ENCODE results near the gene TRIM60.
"Not testable (repeated sequence)": the region's sequence is repeated elsewhere in the genome, so short reads cannot be mapped to it uniquely, and the experiment has no call there.

The TRIM60 gene

DNA sequence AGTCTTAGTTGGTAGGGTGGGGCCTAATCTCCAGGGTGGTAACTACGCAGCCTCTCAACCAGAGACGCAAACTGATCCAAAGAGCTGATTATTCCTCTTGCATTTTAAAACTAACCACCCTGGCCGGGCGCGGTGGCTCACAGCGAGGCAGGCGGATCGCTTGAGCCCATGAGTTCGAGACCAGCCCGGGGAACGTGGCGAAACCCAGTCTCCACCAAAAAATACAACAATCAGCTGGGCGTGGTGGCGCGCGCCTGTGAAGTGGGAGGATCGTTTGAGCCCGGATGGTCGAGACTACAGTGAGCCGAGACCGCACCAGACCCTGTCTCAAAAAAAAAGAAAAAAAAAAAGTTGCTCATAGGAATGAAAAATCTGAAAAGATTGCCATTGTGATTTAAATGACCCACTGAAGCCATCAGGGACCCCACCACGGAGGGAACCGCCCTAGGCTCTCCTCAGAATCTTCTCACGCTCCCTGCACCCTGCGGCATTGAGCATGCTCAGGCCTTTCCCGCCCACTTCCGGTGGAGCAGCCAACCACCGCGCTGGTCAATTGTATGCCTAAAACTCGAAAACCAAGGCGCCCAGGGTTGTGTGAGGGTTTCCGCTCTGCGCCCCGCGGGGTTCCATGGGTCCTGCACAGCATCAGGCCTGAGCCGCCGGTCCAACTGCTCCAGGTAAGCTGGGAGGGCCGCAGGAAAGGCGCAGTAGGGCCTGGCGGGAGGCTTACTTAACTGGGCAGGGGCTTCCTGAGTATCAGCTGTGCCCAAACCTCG is at the start of gene TRIM60:
Gene TRIM60, plus strand, starts transcription at position 564 of the 776 bp plus-strand sequence. CDS start 8,074 bp downstream, outside the sequence.
- DNase-seq (ENCODE audit: low spot score): no peak

GRCh38 chr4:164989471-164989870 is 42.3 kb upstream of the TRIM60 start:
- DNase-seq (ENCODE audit: low spot score): no peak

GRCh38 chr4:164990786-164991185 is 41.0 kb upstream of the TRIM60 start:
- DNase-seq (ENCODE audit: low spot score): not testable (repeated sequence)

GRCh38 chr4:164996123-164996522 is 35.7 kb upstream of the TRIM60 start:
- not testable (repeated sequence) for DNase-seq (ENCODE audit: low spot score)

DNA sequence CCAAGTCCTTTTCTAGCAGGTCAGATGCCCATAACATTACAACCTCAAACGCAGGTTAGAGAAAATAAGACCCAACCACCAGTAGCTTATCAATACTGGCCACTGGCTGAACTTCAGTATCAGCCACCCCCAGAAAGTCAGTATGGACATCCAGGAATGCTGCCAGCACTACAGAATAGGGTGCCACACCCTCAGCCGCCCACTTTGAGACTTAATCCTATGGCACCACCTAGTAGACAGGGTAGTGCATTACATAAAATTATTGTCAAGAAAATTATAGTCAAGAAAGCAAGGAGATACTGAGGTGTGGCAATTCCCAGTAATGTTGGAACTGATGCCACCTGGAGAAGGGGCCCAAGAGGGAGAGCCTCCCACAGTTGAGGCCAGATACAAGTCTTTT is 34.5 kb upstream of the TRIM60 start:
- DNase-seq (ENCODE audit: low spot score): peak; percentile 35

GRCh38 chr4:164997941-164998340 is 33.9 kb upstream of the TRIM60 start:
- DNase-seq (ENCODE audit: low spot score): peak; percentile 59

- not testable (repeated sequence) for DNase-seq (ENCODE audit: low spot score)
Observed at GRCh38 chr4:164998526-164999080, 33.2 kb upstream of the TRIM60 start.

- DNase-seq (ENCODE audit: low spot score): not testable (repeated sequence)
Observed at GRCh38 chr4:165001957-165002356, 29.8 kb upstream of the TRIM60 start.

DNA sequence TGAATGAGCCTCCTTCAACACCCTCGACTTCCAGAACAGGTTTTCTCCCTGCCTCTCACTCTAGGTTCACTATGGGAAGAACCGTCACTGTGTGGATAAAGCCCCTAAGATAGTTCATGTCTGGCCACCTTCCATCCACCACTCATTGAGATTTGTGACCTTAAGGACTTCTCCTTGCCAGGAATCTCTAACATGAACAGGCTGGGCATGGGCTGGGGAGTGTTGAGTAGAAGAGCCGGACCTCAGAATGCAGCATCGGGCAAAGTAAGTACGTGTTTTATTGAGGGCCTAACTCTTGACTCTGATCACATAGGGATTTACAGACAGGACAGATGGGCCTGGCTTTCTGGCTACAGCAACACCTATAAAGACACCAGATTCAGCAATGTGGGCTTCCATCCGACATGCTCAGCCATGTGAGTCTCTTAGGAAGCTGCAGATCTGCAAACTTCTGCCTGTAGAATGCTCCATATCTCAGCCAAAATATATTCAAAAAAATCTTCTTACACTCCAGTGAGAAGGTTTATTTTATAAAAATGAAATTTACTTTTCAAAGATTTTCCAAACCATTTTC is 26.4 kb upstream of the TRIM60 start:
- no peak for DNase-seq (ENCODE audit: low spot score)

- no peak for DNase-seq (ENCODE audit: low spot score)
Observed at GRCh38 chr4:165006456-165006855, 25.3 kb upstream of the TRIM60 start.

DNA sequence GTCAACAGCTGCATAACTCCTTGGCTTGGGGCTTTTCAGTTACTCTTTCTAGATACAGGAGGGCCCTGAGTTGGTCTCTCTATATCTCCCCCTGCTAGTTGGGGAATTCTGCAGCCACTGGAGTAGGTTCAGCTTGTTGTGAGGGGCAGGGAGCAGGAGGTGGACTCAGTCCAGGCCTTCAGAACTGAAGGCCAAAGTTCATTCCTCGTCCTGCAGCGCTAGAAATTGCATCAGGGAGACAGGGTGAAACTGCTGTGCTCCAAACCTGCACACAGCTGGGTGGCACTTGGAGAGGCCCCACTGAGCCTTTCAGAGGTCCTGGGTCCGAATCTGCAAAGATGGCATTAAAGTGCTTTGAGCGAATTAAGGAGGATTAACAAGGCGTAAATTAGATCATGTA is 24.9 kb upstream of the TRIM60 start:
- no peak for DNase-seq (ENCODE audit: low spot score)

- no peak for DNase-seq (ENCODE audit: low spot score)
Observed at GRCh38 chr4:165009493-165010227, 22.1 kb upstream of the TRIM60 start.

- DNase-seq (ENCODE audit: low spot score): no peak
Observed at GRCh38 chr4:165010487-165010886, 21.3 kb upstream of the TRIM60 start.

DNA sequence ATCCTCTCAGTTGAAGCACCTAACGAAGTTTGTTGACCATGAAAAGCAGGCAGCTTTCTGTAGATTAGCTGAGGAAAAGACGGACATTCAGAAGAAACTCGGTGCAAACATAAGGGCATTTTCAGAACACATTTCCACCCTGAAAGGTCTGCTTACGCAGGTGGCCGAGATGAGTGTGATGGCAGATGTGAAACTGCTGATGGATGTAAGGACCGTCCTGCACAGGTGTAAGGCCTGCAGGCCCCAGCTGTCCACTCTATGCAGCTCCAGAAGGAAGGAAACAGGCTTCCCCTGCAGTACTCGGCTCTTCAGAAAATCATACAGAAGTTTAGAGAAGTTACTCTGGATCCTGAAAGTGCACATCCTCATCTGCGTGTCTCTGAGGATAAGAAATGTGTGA is 20.8 kb upstream of the TRIM60 start:
- DNase-seq (ENCODE audit: low spot score): no peak

- DNase-seq (ENCODE audit: low spot score): no peak
Observed at GRCh38 chr4:165011403-165011802, 20.4 kb upstream of the TRIM60 start.

GRCh38 chr4:165013691-165014090 is 18.1 kb upstream of the TRIM60 start:
- DNase-seq (ENCODE audit: low spot score): no peak

DNA sequence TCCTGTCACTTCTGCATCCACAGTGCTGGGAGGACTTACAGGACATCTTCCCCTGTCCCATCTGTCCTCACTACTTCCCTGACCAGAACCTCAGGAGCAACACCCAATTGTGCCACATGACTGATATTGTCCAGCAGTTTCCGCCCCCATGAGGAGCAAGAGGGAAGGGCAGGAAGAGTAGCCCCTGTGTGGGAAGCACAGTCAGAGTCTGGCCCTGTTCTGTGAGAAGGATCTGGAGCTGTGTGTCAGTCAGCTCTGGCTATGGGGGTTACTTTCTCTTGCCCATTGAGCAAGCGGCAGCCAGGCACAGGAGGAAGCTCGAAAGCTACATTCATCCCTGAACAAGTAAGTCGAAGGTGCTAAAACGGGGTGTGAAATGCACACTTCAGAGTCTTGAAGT is 14.8 kb upstream of the TRIM60 start:
- no peak for DNase-seq (ENCODE audit: low spot score)

GRCh38 chr4:165019995-165020394 is 11.8 kb upstream of the TRIM60 start:
- DNase-seq (ENCODE audit: low spot score): not testable (repeated sequence)

DNA sequence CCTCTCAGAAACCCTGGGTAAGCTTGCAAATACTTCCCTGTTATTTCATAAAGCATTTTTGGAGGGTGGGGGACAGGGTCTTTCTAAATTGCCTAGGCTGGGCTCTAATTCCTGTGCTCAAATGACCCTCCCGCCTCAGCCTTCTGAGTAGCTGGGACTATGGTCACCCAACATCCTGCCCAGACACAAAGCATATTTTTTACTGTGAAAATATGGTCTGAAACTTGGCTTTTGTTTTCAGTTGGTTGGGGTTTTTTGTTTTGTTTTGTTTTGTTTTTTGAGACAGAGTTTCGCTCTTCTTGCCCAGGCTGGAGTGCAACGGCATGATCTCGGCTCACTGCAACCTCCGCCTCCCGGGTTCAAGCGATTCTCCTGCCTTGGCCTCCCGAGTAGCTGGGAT is 6.0 kb upstream of the TRIM60 start:
- not testable (repeated sequence) for DNase-seq (ENCODE audit: low spot score)

GRCh38 chr4:165027762-165028402 is 3.9 kb upstream of the TRIM60 start:
- peak; percentile 85 for DNase-seq (ENCODE audit: low spot score)

DNA sequence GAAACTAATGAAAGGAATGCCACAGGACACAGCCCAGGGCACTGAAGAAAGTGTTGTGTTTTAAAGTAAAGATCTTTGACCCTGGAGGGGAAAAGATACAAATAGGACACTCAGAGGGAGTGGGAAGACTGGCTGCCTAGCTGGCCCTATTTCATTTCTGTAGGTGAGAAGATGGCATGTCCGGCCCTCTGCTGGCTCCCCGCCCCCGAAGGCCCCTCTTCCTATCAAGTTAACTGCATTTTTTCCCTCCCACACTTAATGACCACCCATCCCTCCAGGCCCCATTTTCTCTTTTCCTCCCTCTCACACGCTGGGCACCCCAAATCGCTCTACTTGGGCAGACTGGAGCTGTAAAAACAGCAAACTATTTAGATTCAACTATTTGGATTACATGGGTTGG is 16.4 kb downstream of the TRIM60 start:
- no peak for DNase-seq (ENCODE audit: low spot score)

DNA sequence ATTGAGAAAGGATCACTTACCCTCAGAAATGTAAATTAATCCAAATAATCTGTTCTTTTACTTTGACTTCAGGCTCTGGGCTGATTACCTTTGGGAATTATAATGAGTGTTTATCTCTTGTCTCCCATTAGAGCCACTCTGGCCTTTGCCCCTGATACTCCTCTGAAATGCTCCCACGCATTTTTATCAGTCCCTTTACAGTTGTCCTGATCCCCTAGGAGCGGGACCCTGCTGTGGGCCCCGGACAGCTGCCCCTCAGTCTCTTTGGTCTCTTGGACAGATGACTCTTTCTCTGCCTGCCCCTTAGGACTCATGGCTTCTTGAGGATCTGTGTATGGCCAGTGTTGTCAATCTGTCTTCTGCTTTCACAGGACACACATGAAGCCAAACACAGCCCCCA is 20.8 kb downstream of the TRIM60 start:
- DNase-seq (ENCODE audit: low spot score): no peak
